Activated CD4-positive, alpha-beta T cell treated with anti-CD3 and anti-CD28 coated beads, Interleukin-2, amount 10 ng/mL, durations not matched to agents 24 days and 14 days (primary cell): ENCODE measurements around the gene MEX3A. TPM values are rescaled to one million over a fixed set of nuclear protein-coding genes. Genes with fewer than 3 reads are reported as not detected.

ENCODE experiments used
- DNase-seq: peaks from one replicate; pipeline ENCODE4 v3.0.0; 2022
- H3K27ac Mint-ChIP-seq: one replicate; pipeline ENCODE4 v1.8.0; 2022; ENCODE audit warnings: mild to moderate bottlenecking, mixed read lengths
- H3K27me3 Mint-ChIP-seq: one replicate; pipeline ENCODE4 v1.8.0; 2022; ENCODE audit warnings: mixed read lengths
- H3K36me3 Mint-ChIP-seq: one replicate; pipeline ENCODE4 v1.8.0; 2022; ENCODE audit warnings: low read depth, mild to moderate bottlenecking, mixed read lengths
- H3K4me1 Mint-ChIP-seq: one replicate; pipeline ENCODE4 v1.8.0; 2021; ENCODE audit warnings: mixed read lengths
- H3K4me3 Mint-ChIP-seq: one replicate; pipeline ENCODE4 v1.8.0; 2022; ENCODE audit warnings: mild to moderate bottlenecking, moderate library complexity, mixed read lengths
- H3K9me3 Mint-ChIP-seq: one replicate; pipeline ENCODE4 v1.8.0; 2021; ENCODE audit warnings: mixed read lengths
- intact Hi-C: fragments of 100-400 bp; cut with micrococcal nuclease; formaldehyde crosslinking; loops from one replicate; pipeline ENCODE4 v1.15.1; 2023
- total RNA-seq: library from RNA; stranded (reverse); gene quantifications from 2 replicates; pipeline ENCODE4 v1.2.3, GENCODE V29; 2022

MEX3A gene
- total RNA-seq, 1 donor from 2014 or later, result 0.84 TPM

DNA sequence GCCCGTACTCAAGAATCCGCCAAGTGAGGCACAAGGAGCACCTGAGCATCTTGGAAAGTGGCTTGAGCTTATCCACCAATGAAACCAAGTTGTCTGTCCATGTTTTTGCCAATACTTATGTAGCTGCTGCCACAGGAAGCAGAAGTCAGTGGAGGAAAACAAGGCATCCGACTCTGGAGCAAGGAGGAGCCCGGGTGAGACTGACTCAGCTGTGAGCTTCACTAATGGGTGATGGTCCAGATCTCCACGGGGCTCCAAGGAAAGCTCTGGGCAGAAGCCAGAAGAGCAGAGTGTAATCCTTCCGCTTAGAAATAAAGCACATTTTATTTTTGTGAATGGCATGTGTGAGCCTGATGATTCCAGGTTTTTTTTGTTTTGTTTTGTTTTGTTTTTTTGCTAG lies 49.3 kb downstream of the MEX3A start:
- intact Hi-C loops, result no loop called here
- no peaks in the 10 kb centered on the region for H3K9me3 Mint-ChIP-seq
- H3K27ac Mint-ChIP-seq, result no peak overlapping the region
- no peak for DNase-seq
- H3K27me3 Mint-ChIP-seq, result no peaks in the 10 kb centered on the region
- H3K36me3 Mint-ChIP-seq, result peaks cover 7% of the 10 kb centered on the region
- H3K4me3 Mint-ChIP-seq, result no peak overlapping the region
- H3K4me1 Mint-ChIP-seq, result peaks cover 3% of the 10 kb centered on the region

DNA sequence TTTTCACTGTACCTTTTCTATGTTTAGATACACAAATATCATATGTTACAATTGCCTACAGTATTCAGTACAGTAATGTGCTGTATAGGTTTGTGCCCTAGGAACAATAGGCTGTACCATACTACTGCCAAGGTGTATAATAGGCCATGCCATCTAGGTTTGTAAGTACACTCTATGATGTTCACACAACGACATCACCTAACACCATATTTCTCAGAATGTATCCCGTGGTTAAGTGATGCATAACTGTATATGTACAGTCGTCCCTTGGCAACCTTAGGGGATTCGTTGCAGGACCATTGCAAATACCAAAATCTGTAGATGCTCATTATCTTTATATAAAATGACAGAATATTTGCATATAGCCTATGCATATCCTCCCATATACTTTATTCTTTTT lies 55.7 kb downstream of the MEX3A start:
- Mint-ChIP-seq H3K4me1 (peaks cover 8% of the 10 kb centered on the region), H3K36me3 (no peaks in the 10 kb centered on the region), H3K9me3 (no peaks in the 10 kb centered on the region), H3K4me3 (no peak overlapping the region), H3K27me3 (peaks cover 4% of the 10 kb centered on the region), H3K27ac (no peak overlapping the region)
- intact Hi-C loops, result loop anchor here (1.0 kb wide), 1 partner anchor 40 kb away; no protein-coding TSS in a partner anchor
- no peak for DNase-seq

DNA sequence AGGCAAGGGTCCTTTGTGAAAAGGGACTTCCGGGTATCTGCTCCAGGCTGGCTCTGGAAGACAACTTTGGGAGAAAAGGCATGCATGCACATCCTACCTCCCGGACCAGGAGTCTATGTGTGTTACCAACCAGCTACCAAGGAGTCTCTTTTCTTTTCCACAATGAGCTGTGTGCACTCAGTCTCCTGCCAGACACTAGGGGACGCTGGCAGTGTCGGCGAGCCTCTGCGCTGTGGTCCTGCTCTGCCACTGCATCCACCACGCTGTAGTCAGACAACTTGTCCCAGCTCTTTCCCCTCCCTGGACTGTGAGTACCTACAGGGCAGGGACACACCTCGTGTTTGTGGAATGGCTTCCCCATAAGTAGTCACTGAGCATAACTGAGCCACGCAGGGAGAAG lies 56.4 kb downstream of the MEX3A start:
- Mint-ChIP-seq H3K4me1 (peaks cover 10% of the 10 kb centered on the region), H3K27ac (no peak overlapping the region), H3K27me3 (peaks cover 4% of the 10 kb centered on the region), H3K36me3 (no peaks in the 10 kb centered on the region), H3K9me3 (no peaks in the 10 kb centered on the region), H3K4me3 (no peak overlapping the region)
- intact Hi-C loops, result loop anchor here (1.0 kb wide), 1 partner anchor 40 kb away; no protein-coding TSS in a partner anchor
- DNase-seq, result peak; percentile 79

DNA sequence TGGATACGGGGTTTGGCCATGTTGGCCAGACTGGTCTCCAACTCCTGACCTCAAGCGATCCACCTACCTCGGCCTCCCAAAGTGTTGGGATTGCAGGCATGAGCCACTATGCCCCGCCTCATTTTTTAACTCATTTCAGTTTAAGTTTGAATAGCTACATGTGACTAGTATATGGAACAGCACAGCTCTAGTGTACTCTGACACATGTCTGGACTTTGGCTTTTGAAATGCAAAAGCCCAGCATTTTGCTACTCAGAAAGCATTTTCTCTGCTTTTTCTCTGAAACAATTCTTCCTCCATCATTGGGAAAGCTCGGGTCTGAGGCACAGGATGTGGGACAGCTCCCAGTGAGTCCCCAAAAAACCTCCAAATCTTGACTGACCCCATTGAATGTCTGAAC lies 57.5 kb downstream of the MEX3A start:
- peaks cover 4% of the 10 kb centered on the region for H3K27me3 Mint-ChIP-seq
- H3K9me3 Mint-ChIP-seq, result no peaks in the 10 kb centered on the region
- H3K4me3 Mint-ChIP-seq, result no peak overlapping the region
- no peak for DNase-seq
- intact Hi-C loops, result no loop called here
- H3K36me3 Mint-ChIP-seq, result peaks cover 7% of the 10 kb centered on the region
- H3K4me1 Mint-ChIP-seq, result peaks cover 17% of the 10 kb centered on the region
- no peak overlapping the region for H3K27ac Mint-ChIP-seq

Other genes starting within 250 kb of the MEX3A start
- gene GON4L, start 225.3 kb downstream of the MEX3A start, total RNA-seq, result 63.2 and 64.0 TPM in 2 replicates
- gene SYT11, start 222.9 kb downstream of the MEX3A start, total RNA-seq, result 17.8 and 18.5 TPM in 2 replicates
- gene RIT1, start 171.1 kb downstream of the MEX3A start, total RNA-seq, result 17.9 and 21.7 TPM in 2 replicates
- gene KHDC4, start 148.1 kb downstream of the MEX3A start, total RNA-seq, result 82.9 and 92.2 TPM in 2 replicates
- not detected in 2 replicates for gene RXFP4, start 140.8 kb downstream of the MEX3A start, total RNA-seq
- 189 and 198 TPM in 2 replicates for gene ARHGEF2, start 103.9 kb downstream of the MEX3A start, total RNA-seq
- gene SSR2, start 61.5 kb downstream of the MEX3A start, total RNA-seq, result 175 and 176 TPM in 2 replicates
- gene UBQLN4, start 28.7 kb downstream of the MEX3A start, total RNA-seq, result 64.3 and 65.0 TPM in 2 replicates
- 69.9 and 73.0 TPM in 2 replicates for gene LAMTOR2, start 27.7 kb downstream of the MEX3A start, total RNA-seq
- gene RAB25, start 21.3 kb downstream of the MEX3A start, total RNA-seq, result not detected in 2 replicates
- 105 and 110 TPM in 2 replicates for gene LMNA, start 32.2 kb upstream of the MEX3A start, total RNA-seq
- 12.1 and 12.7 TPM in 2 replicates for gene SEMA4A, start 71.1 kb upstream of the MEX3A start, total RNA-seq
- 61.0 and 67.9 TPM in 2 replicates for gene SLC25A44, start 111.6 kb upstream of the MEX3A start, total RNA-seq
- 107 and 113 TPM in 2 replicates for gene PMF1, start 130.5 kb upstream of the MEX3A start, total RNA-seq
- gene BGLAP, start 159.7 kb upstream of the MEX3A start, total RNA-seq, result 1.9 and 2.3 TPM in 2 replicates
- gene PAQR6, start 165.6 kb upstream of the MEX3A start, total RNA-seq, result 4.2 and 4.6 TPM in 2 replicates
- gene SMG5, start 200.4 kb upstream of the MEX3A start, total RNA-seq, result 93.8 and 95.8 TPM in 2 replicates
- gene TMEM79, start 201.9 kb upstream of the MEX3A start, total RNA-seq, result 8.6 and 9.3 TPM in 2 replicates
- gene GLMP, start 213.2 kb upstream of the MEX3A start, total RNA-seq, result 15.7 and 16.9 TPM in 2 replicates
- gene VHLL, start 216.8 kb upstream of the MEX3A start, total RNA-seq, result 0.54 and 1.0 TPM in 2 replicates